Ishikawa (cell line): ENCODE data around the gene TMEM17.

ENCODE experiments used
- CEBPB ChIP-seq: IDR thresholded peaks from 2 replicates; pipeline ENCODE4 v1.6.1; 2012
- EP300 ChIP-seq: IDR thresholded peaks from 2 replicates; pipeline ENCODE4 v1.6.1; 2012; ENCODE audit warnings: borderline replicate concordance
- MAX ChIP-seq: IDR thresholded peaks from 2 replicates; pipeline ENCODE4 v1.6.1; 2012
- RAD21 ChIP-seq: IDR thresholded peaks from 2 replicates; pipeline ENCODE4 v1.6.1; 2012; ENCODE audit warnings: low read depth
- REST ChIP-seq: IDR thresholded peaks from 2 replicates; pipeline ENCODE4 v1.6.1; 2012; ENCODE audit warnings: low read depth, mild to moderate bottlenecking
- TAF1 ChIP-seq: IDR thresholded peaks from 2 replicates; pipeline ENCODE4 v1.6.1; 2012; ENCODE audit warnings: low read depth, mild to moderate bottlenecking
- YY1 ChIP-seq: IDR thresholded peaks from 2 replicates; pipeline ENCODE4 v1.6.1; 2012; ENCODE audit warnings: low read depth

GRCh38 chr2:62501794-62502500 is 4.0 kb downstream of the TMEM17 start:
- no peak for TF ChIP-seq EP300
- no peak for TF ChIP-seq TAF1
- no peak for TF ChIP-seq MAX
- no peak for TF ChIP-seq YY1
- TF ChIP-seq REST, result no peak
- no peak for TF ChIP-seq RAD21
- TF ChIP-seq CEBPB, result no peak
